AG09309 (cell line): ENCODE data around the gene CCDC40.

ENCODE experiments used
- DNase-seq: peaks from one replicate; pipeline ENCODE4 v3.0.0-alpha.2; 2010; ENCODE audit warnings: low read depth
- H3K4me3 ChIP-seq: 2 replicates; pipeline ENCODE4 v1.5.1; 2011; ENCODE audit warnings: mild to moderate bottlenecking, low read depth, low read length, moderate library complexity; ENCODE audit not compliant: control insufficient read depth
- CTCF ChIP-seq: IDR thresholded peaks from 2 replicates; pipeline ENCODE4 v1.5.1; 2011; ENCODE audit warnings: mild to moderate bottlenecking, low read depth, low read length, inconsistent platforms; ENCODE audit not compliant: insufficient read depth, control insufficient read depth; ENCODE audit errors: missing control alignments

CCDC40 gene

GRCh38 chr17:79994602-79995001, 41.8 kb upstream of the CCDC40 start:
- TF ChIP-seq CTCF = no peak
- H3K4me3 ChIP-seq = no peak overlapping the region
- no peak for DNase-seq

GRCh38 chr17:79995696-79996095, 40.7 kb upstream of the CCDC40 start:
- no peak for TF ChIP-seq CTCF

GRCh38 chr17:79996291-79996690, 40.2 kb upstream of the CCDC40 start:
- no peak for TF ChIP-seq CTCF
- no peak for DNase-seq
- no peak overlapping the region for H3K4me3 ChIP-seq

More at GRCh38 chr17:79995696-79996095, 40.7 kb upstream of the CCDC40 start:
- DNase-seq = no peak
- H3K4me3 ChIP-seq = no peak overlapping the region

GRCh38 chr17:79997011-79997660, 39.3 kb upstream of the CCDC40 start:
- DNase-seq = no peak
- H3K4me3 ChIP-seq = no peak overlapping the region

GRCh38 chr17:80000136-80000535, 36.3 kb upstream of the CCDC40 start:
- no peak overlapping the region for H3K4me3 ChIP-seq
- DNase-seq = no peak
- TF ChIP-seq CTCF = no peak

More at GRCh38 chr17:79997011-79997660, 39.3 kb upstream of the CCDC40 start:
- TF ChIP-seq CTCF = no peak

- no peak overlapping the region for H3K4me3 ChIP-seq
- no peak for DNase-seq
- TF ChIP-seq CTCF = no peak
These were observed 35.3 kb upstream of the CCDC40 start for GRCh38 chr17:80000981-80001775.
